ENCODE results near the gene ITPKA.
A peak's percentile ranks its signal among the peaks of the same experiment; 100 is the strongest.

- peak; percentile 28 for TF ChIP-seq CTCF (conservative IDR thresholded peaks at IDR 0.05; ENCODE audit: low read depth, low read length)
- TF ChIP-seq EZH2 (IDR thresholded peaks at IDR 0.05; ENCODE audit: low read length, unreplicated experiment), result no peak
These were observed 19.2 kb upstream of the ITPKA start for GRCh38 chr15:41474436-41474835.

Measured in PC-3 (cell line).